ENCODE results near the gene ZNF827.

DNA sequence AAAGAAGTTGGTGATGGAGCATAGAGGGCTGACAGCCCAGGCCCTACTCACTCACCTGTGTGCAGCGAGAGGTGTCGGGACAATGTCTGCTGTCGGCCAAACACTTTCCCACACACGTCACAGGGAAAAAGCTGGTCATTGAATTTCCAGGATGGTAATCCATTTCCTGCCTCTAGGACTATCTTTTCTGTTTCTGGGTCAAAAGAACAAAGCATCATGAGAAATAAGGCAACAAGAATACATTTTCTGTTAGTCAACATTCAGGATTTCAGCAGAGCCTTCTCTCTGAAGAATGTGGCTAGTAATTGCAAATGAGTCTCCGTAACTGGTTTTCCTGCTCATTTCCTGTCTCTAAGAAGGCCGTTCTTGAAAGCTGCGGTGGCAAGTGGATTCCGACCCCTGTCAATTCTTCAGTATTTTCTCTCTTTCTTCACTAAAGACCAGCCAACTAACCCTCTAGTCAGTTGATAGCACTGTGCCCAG, 159.3 kb downstream of the ZNF827 start:
- TF ChIP-seq SOX13 (IDR thresholded peaks at IDR 0.05) (no peak), SOX13 (CRISPR knock-in tag; conservative IDR thresholded peaks at IDR 0.05 in 1 of 2, IDR thresholded peaks at IDR 0.05 in 1 of 2) (no peak), ZNF780A (CRISPR knock-in tag; IDR thresholded peaks at IDR 0.05) (no peak), MYNN (CRISPR knock-in tag; IDR thresholded peaks at IDR 0.05; ENCODE audit: low read depth) (no peak), JUN (CRISPR knock-in tag; IDR thresholded peaks at IDR 0.05) (no peak)
- TF ChIP-seq, protein P1, sequence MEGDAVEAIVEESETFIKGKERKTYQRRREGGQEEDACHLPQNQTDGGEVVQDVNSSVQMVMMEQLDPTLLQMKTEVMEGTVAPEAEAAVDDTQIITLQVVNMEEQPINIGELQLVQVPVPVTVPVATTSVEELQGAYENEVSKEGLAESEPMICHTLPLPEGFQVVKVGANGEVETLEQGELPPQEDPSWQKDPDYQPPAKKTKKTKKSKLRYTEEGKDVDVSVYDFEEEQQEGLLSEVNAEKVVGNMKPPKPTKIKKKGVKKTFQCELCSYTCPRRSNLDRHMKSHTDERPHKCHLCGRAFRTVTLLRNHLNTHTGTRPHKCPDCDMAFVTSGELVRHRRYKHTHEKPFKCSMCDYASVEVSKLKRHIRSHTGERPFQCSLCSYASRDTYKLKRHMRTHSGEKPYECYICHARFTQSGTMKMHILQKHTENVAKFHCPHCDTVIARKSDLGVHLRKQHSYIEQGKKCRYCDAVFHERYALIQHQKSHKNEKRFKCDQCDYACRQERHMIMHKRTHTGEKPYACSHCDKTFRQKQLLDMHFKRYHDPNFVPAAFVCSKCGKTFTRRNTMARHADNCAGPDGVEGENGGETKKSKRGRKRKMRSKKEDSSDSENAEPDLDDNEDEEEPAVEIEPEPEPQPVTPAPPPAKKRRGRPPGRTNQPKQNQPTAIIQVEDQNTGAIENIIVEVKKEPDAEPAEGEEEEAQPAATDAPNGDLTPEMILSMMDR (CRISPR knock-in tag; IDR thresholded peaks at IDR 0.05), result no peak
- TF ChIP-seq, protein P2, sequence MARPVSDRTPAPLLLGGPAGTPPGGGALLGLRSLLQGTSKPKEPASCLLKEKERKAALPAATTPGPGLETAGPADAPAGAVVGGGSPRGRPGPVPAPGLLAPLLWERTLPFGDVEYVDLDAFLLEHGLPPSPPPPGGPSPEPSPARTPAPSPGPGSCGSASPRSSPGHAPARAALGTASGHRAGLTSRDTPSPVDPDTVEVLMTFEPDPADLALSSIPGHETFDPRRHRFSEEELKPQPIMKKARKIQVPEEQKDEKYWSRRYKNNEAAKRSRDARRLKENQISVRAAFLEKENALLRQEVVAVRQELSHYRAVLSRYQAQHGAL (CRISPR knock-in tag; IDR thresholded peaks at IDR 0.05; ENCODE audit: not compliant biosample characterization), result no peak

All from HepG2 (cell line).